HUDEP-2 (cell line): Measurements from ENCODE around the gene PNKD.

Experiments used
- DNase-seq, 76 experiments: peaks; one replicate each; lab custom pipeline; 2025; ENCODE audit not compliant: unreplicated experiment in 76 of 76; lab: John Stamatoyannopoulos, UW

The PNKD gene, protein sequence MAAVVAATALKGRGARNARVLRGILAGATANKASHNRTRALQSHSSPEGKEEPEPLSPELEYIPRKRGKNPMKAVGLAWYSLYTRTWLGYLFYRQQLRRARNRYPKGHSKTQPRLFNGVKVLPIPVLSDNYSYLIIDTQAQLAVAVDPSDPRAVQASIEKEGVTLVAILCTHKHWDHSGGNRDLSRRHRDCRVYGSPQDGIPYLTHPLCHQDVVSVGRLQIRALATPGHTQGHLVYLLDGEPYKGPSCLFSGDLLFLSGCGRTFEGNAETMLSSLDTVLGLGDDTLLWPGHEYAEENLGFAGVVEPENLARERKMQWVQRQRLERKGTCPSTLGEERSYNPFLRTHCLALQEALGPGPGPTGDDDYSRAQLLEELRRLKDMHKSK

DNA sequence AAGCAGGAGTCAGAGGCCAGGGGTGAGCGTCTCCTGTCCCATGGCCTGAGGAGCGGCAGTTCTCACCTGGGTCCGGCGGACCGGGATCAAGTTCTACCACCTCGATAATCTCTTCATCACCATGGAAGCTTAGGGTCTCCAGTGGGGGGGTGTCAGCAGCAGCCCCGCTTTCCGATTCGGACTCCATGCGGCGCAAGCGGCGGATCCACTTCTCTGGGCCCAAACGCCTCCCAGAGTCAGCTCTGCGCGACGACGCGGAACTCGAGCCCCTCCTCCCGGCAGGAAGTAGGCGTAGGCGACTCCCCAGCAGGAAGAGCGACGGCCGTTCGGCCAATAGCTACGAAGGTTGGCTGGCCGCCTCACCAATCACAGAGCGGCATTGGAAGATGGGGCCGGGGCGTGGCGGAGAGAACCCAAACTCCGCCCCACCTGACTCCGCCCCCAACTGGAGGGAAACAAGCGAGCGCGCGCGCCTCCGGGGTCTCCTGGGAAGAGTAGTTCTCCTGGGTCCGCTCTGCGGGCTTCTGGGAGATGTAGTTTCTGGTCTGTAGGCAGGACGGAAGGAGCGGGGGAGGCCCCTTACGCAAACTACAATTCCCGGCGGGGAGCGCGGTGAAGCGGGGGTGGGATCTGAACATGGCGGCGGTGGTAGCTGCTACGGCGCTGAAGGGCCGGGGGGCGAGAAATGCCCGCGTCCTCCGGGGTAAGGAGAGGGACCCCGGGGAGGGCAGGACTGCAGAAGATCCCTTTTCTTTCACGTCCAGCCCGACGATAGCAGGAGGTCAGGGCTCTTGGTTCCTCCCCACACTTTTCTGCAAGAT is at the start of gene PNKD, which contains the start of gene AAMP:
TSS of gene PNKD (plus strand) at position 620 of the 821 bp plus-strand sequence. CDS start at position 637, 17 bp downstream.
TSS of gene AAMP (minus strand) at position 238 of the 821 bp plus-strand sequence. CDS start at position 187, 51 bp downstream.
- peak in 75 of 76 experiments; percentile 90 to 100 (median 99) for DNase-seq

DNA sequence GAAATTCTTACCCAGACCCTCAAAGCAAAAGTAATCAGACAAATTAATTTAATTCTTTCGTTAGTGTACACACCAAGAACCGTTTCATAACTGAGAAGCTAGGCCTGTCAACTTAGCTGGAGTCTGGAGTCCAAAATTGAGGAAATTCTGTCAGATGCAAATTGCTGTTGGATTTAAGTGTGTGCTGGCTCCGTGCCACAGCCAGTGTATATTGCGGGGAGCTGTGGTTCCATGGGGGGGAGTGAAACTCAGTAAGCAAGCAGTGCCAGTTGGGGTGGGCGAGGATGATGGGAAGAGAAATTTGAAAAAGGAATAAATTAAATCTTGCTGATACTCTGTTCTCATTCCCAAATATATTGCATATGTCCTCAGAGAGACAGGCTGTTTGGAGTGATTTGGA is 49.3 kb upstream of the PNKD start:
- DNase-seq, result no peak

DNA sequence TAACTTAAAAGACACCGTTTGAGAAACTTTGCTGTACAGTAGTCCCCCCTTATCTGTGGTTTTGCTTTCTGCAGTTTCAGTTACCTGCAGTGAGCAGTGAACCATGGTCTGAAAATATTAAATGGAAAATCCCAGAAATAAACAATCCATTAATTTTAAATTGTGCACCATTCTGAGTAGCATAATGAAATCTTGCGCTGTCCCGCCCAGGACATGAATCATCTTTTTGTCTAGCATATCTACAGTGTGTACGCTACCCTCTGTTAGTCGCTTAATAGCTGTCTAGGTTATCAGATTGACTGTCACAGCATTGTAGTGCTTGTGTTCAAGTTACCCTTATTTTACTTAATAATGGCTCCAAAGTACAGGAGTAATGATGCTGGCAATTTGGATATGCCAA is 47.3 kb upstream of the PNKD start:
- peak in 1 of 76 experiments; percentile 18 for DNase-seq

DNA sequence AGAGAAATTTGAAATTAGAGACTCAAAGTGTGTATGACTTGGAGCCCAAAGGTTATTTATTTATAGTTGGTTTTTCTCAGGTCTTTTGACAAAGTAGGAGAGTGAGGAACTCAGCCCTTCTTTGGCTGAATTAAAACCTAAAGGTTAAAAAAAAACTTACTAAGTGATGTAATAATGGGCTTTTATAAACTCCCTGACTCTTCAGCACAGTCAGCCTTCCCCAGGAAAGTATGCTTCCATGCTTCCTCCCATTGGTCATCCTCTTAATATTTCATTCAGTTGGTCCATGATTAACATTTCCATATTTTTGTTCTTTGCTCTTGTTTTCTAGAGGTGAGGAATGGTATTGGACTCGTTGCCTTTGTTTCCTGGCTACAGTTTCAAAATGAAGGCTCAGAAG is 46.1 kb upstream of the PNKD start:
- DNase-seq, result no peak

DNA sequence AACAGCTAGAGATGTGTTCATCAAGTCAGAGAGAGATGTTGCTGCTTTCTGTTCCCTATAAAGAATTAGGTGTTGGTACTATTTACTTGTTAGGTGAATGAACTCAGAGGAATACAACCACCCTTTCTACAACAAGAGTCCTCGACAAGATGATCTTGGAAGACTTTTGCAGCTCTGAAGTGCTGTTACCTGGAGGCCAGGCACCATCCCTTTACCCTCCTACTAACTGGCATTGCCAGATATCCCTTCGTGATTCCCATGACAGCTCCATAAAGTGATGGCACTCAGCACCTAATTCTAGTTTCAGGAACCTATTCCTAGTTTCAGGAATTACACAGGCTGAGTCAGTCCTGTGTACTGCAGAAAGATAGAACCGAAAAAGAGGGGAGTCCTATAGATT is 43.4 kb upstream of the PNKD start:
- DNase-seq, result no peak

DNA sequence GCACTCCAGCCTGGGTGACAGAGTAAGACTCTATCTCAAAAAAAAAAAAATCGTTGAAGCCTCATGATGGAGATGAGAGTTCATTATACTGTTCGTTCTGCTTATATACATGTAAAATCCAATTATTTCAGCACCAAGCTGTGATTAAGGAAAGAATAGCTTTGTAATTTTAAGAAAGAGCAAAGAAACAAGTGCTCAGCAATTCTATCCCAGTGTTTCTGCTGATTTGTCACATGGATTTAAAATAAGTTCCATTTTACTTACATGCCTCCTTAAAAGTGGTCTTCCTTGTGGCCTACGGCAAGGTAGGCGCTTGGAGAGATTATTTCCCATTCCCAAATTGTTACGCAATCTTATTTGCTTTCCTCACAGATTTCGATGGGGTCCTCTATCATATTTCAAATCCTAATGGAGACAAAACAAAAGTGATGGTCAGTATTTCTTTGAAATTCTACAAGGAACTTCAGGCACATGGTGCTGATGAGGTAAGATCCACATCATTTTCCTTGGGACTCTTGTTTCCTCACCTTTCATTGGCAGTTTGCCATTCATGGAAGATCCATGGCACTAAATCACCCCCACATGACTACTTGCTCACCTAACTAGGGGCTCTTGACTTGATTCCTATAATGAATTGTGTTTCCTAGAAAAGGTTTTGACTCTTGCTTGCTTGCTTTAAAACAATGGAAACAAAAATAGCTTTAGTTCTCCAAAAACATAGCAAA is 41.8 kb upstream of the PNKD start:
- DNase-seq, result no peak

DNA sequence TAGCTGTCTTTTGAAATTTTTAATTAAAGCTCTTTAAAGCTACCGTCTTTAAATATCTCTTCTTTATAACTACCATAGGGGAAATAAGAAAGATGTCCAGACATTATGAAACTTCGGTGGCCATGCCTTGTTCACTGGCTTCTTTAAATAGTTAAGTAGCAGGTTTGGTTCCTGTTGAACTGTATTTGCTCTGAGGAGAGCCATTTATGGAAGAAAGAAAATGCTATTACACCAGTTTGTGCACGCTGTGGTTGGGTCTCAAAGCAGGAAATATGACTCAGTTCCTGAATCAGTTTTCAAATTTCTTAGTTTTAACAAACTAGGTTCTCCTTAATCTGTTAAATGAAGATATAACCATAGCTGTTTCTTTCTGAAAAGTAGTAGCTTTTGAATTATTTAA is 41.1 kb upstream of the PNKD start:
- DNase-seq, result no peak

DNA sequence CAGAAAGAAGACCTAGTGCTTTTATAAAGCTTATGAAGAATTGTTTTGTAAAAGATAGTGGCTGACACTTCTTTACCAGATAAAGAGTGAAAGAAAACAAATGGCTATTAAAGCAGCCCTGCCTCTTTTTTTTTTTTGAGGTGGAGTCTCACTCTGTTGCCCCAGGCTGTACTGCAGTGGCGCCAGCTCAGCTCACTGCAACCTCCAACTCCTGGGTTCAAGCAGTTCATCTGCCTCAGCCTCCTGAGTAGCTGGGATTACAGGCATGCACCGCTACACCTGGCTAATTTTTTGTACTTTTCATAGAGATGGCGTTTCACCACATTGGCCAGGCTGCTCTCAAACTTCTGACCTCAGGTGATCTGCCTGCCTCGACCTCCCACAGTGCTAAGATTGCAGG is 40.5 kb upstream of the PNKD start:
- no peak for DNase-seq

DNA sequence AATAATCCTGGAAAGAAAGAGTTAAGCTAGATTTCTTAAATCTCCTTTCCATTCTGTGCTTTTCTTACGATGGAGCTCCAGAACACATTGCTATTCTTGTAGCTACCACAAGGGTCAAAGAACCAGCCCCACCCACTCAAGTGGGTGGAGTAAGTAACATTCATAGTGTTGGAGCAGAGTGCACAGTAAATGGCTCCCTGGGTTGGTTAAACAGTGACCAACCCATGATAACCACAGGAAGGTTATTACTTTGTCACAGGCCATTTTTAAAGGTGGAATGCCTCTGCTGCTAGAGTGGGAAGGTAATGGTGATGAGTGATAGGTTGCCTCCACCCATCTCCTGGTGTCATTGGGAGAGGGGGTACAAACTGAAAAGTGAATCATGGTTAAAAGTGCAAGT is 39.4 kb upstream of the PNKD start:
- peak in 12 of 76 experiments; percentile 5 to 32 (median 14) for DNase-seq

DNA sequence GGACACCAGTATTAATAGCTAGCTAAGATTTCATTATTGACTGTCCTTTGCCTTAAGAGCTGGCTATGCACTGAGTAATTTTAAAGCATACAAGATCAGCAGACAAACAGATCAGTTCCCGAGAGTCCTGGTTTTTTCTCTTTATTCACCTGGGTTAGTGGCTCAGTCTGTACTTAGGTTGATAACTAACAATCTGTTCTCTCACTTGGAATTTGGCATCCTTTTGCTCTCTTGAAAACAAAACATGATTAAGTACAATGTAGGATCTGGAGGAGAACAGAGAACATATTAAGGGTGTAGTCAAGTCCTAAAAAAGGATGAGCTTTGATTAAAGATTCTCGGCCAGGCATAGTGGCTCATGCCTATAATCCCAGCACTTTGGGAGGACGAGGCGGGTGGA is 36.8 kb upstream of the PNKD start:
- DNase-seq, result no peak

DNA sequence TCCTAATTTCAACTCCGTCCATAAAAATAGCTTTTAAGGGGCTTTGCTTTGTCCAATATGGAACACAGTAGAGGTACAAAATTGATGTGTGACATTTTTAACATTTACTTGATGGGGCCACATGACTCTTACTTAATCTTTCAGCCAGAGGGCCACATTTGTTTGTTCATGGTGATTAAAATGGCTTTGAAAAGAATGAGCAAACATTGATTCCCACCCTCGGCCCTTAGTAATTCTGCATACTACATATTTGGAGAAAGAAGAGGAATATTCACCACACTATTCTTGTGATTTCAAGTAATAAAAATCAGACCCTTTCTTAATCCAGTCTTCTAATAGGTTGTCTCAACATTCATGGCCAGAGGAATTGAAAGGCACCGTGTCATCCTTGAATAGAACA is 35.8 kb upstream of the PNKD start:
- DNase-seq, result no peak

DNA sequence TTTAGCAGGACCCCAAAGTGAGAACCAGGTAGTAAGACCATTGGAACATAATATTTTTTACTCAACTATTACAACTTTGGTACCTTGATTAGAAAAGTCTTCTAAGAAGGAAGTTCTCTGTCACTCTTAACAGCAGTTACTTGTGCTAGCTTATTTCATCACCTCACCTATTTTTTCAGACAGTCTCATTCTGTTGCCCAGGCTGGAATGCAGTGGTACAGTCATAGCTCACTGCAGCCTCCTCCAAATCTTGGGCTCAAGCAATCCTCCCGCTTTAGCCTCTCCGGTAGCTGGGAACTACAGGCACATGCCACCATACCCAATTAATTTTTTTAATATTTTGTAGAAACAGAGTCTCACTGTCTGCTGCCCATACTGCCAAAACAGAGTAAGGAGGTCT is 35.3 kb upstream of the PNKD start:
- DNase-seq, result no peak

DNA sequence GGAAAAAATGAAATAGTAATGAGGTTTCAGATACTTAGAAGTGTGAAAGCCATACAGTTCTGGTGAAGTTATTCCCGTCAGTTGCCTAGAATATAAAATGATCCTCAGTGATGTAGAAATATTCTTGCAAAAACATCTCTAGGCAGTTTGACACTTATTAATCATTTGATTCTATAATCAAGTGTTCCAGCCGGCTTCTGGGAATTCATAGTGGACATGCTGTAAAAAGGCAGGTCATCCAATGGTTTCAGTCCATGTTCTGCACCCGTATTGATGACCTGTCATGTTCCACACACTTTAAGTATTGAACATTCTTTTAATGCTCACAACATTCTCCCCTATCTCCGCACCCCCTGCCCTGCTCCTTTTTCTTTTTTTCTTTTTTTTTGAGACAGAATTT is 33.5 kb upstream of the PNKD start:
- DNase-seq, result no peak

DNA sequence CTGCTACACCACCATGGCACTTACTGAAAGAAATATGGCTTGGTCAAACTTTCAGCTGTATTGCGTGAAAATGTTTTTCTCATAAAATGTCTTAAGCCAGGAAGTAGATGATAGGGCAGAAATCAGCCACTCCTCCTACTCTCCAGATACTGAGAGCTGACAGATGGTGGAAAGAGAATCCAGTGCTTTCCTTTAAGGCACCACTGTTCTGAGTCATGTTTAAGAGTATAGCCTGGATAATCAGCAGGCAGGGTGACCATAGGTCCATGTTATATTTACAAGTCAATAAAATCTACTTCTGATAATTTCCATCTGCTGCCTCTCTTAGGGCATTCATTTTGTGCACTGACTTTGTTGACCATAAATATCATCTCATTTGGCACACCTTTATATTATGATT is 31.4 kb upstream of the PNKD start:
- DNase-seq, result no peak

DNA sequence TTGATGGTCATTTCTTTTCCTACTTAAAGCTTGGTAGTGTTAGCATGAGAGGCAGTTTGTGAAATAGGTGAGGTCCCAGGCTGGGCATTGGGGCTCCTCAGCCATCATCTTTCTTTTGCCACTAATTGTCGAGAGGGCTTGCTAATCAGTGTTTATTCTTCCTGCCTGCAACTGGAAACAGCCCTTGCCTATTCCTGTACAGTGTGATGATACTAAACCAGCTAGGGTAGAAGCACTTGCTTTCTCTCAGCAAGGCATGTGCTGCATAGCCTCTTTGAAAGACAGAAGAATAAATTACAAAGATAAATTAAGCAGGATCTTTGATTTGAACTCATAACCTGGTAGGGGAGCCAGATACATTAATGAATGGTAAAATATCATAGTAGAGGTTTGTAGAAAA is 26.1 kb upstream of the PNKD start:
- no peak for DNase-seq

DNA sequence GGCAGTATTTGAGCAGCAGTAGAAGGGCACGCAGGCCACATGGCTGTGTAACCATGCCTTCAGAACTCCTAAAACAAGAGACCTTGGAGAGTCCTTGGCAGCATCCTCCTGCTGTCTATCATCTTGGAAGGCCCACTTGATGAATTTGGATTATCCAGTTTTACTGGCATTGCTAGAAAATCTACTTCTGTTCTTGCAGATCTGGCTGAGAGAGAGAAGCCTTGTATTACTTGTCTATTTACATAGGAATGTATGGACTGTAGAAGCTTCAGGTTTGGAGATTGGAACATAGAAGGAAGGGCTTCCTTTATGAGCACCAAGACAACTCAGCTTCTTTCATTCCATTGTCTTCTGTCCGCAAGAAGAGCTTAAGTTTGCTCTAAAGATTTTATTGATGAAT is 25.7 kb upstream of the PNKD start:
- DNase-seq, result no peak

DNA sequence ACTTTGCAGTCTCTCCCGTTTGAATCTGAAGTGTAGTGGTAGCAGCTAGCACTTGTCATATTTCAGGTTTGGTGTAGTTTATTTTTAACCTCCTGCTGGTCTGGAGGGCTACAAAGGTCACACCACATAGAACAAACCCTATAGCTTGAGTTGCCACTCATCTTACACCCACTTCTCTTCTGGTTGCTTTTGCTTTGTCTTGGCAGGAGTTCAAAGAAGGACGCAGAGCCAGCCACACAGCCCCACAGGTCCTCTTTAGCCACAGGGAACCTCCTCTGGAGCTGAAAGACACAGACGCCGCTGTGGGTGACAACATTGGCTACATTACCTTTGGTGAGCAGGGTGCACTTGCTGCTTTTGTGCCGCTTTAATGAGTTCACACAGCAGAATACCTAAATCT is 25.1 kb upstream of the PNKD start:
- no peak for DNase-seq

DNA sequence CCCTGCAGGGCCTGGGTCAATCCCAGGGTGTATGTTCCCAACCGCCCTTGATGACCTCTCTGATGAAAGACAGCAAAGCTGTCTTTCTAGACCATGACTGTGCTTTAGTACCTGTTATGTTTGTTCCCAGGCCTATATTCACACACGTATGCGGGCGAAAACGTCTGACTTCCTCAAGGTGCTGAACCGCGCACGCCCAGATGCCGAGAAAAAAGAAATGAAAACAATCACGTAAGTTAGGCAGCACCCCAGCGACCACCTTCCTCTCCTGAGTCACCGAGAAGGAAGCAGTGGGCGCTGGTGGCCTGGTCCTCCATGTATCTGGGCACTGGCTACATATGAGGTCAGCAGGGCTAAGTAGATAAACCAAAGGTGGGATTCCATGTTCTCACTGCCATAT is 20.6 kb upstream of the PNKD start:
- DNase-seq, result no peak

DNA sequence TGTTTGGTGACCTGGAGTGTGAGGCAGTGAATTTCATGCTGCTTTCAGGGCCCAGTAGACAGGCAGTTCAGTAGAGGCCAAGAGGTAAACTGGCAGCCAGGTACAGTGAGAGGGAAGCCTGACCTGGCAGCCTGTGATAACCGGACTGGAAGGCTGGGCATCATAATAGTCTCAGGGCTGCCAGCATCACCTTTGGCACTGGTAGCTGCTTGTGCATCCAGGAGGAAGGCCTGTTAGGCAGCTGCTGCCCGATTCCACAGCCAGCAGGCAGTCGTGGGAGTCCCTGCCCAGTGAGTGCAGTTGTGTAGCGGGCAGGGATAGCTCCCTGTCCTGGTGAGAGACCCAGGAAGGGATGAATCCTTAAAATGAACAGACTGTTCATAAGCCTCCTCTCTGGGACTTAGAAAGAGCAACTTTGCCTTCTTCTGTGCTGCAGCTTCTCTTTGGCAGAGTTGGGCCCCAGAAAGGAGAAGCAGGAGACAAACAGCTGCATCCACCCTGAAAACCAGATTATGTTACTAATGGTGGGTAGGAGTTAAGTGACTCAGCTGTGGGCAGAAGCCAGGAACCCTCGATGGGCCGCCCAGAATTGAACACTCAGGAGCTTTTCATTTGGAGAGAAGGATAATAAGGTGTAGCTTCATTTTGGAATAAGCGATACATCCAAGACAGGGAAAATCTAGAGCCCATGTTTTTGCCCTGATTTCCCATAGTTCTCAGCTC is 17.6 kb upstream of the PNKD start:
- DNase-seq, result no peak

DNA sequence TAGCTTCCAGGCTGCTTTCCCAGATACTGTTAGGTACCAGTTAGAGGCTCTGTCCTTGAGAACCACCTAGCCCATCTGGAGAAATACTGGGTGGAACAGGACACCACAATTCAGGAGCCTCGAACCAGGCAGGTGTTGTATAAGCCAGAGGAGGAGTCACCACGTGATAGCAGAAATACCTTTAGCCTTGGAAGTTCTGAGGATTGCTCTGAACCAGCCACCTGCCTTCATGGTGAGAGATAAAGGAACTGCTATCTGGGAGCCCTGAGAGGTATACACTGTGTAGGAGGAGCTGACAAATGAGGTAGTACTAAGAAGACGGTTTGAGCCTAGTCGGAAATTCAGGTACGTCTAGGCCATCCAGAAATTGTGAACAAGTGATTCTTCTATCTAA is 17.1 kb upstream of the PNKD start:
- DNase-seq, result no peak

DNA sequence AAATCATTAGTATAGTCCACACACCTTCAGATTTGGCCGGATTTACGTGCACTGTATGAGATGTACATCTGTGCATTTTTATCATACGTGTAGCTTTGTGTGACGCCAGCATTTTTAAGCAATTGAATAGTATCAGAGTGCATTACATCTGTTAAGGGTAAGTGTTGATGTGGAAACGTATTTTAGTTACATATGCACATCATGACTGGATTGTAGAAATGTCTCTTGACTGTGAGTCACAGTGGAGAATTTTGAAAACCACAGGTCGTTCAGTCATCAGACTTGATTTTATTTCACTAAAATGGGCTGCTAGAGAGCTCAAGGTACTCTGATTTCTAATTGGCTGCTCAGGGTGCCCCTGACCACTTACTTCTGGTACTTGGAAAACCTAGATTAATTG is 14.9 kb upstream of the PNKD start:
- DNase-seq, result no peak
